HCT116 (cell line): ENCODE data around the gene UQCR11. TPM values are rescaled to one million over a fixed set of nuclear protein-coding genes. Genes with fewer than 3 reads are reported as not detected.

Source experiments
- ATAC-seq: fragments of 200-7000 bp; cut with Tn5 transposase; 2 replicates; pipeline ENCODE4 v1.9.1; 2020; ENCODE audit warnings: mild to moderate bottlenecking, moderate library complexity
- BruUV-seq: library from RNA; stranded (reverse); fragments of 400-500 nt; replicated peaks from 2 replicates; lab custom pipeline; 2021; lab: Mats Ljungman, UMichigan
- CTCF ChIA-PET: fragments of 300-600 bp; sonication (Branson Sonifier 250); formaldehyde crosslinking; loops from one replicate; lab custom pipeline; 2021; ENCODE audit warnings: antibody characterized with exemption; lab: Charles Lee
- POLR2A ChIA-PET: fragments of 300-600, 350-600 bp; sonication (Branson Sonifier 250); formaldehyde crosslinking; loops from one replicate; lab custom pipeline; 2021; ENCODE audit warnings: antibody characterized with exemption; lab: Charles Lee
- RAD21 ChIA-PET, 2 experiments: fragments of 300-600 bp; sonication (Branson Sonifier 250); formaldehyde crosslinking; loops; one replicate each; lab custom pipeline; 2023; ENCODE audit warnings: low total read pairs in 2 of 2; ENCODE audit not compliant: uncharacterized antibody in 2 of 2, unreplicated experiment in 2 of 2, low non-redundant PET in 1 of 2; lab: Charles Lee
- DNase-seq: peaks from one replicate; pipeline ENCODE4 v3.0.0-alpha.2; 2010; ENCODE audit warnings: low read depth, low spot score
- H2AFZ ChIP-seq: fragments of 200-600 bp; shearing (Covaris generic), sonication (generic); 2 replicates; pipeline ENCODE4 v1.6.1; 2017; ENCODE audit warnings: low read depth, mixed run types, mixed read lengths, antibody characterized with exemption, low read length; ENCODE audit not compliant: poor library complexity, severe bottlenecking
- H3K27ac ChIP-seq: 2 replicates; pipeline ENCODE4 v1.5.1; 2012; ENCODE audit warnings: low read depth, low read length
- H3K27me3 ChIP-seq: fragments of 200-600 bp; sonication (generic); 2 replicates; pipeline ENCODE4 v1.6.1; 2016; ENCODE audit warnings: mixed run types, low read length, mixed read lengths; ENCODE audit not compliant: insufficient read depth
- H3K36me3 ChIP-seq, 2 experiments: fragments of 200-500 bp in 1 of 2; fragments of 200-600 bp in 1 of 2; sonication (Bioruptor generic) in 1 of 2; sonication (generic) in 1 of 2; 2 replicates each; pipeline versions ENCODE4 v1.5.1 to v1.6.1; 2014 to 2016; ENCODE audit warnings: low read length in 2 of 2, inconsistent platforms in 1 of 2, mixed read lengths in 1 of 2, mixed run types in 1 of 2; ENCODE audit not compliant: insufficient read depth in 2 of 2, control insufficient read depth in 1 of 2
- H3K4me1 ChIP-seq, 2 experiments: fragments of 200-600 bp in 1 of 2; sonication (generic) in 1 of 2; 2 replicates each; pipeline versions ENCODE4 v1.5.1 to v1.6.1; 2012 to 2017; ENCODE audit warnings: low read length in 2 of 2, inconsistent platforms in 1 of 2, mild to moderate bottlenecking in 1 of 2, mixed read lengths in 1 of 2, mixed run types in 1 of 2, moderate library complexity in 1 of 2; ENCODE audit not compliant: insufficient read depth in 2 of 2, control insufficient read depth in 1 of 2
- H3K4me2 ChIP-seq: fragments of 200-600 bp; sonication (generic); 2 replicates; pipeline ENCODE4 v1.6.1; 2017; ENCODE audit warnings: mixed run types, low read length, mixed read lengths
- H3K4me3 ChIP-seq, 2 experiments: fragments of 200-600 bp in 1 of 2; sonication (generic) in 1 of 2; replicated peaks in 1 of 2; 2 replicates each; pipeline ENCODE4 v1.5.1; 2011 to 2016; ENCODE audit warnings: low read length in 2 of 2, control low read depth in 1 of 2, low read depth in 1 of 2, mild to moderate bottlenecking in 1 of 2, mixed read lengths in 1 of 2, mixed run types in 1 of 2
- H3K79me2 ChIP-seq: fragments of 200-600 bp; sonication (generic); 2 replicates; pipeline ENCODE4 v1.6.1; 2017; ENCODE audit warnings: mild to moderate bottlenecking, mixed run types, low read length, moderate library complexity, mixed read lengths; ENCODE audit not compliant: insufficient read depth
- H3K9ac ChIP-seq: fragments of 200-600 bp; sonication (generic); 2 replicates; pipeline ENCODE4 v1.6.1; 2016; ENCODE audit warnings: low read length, mixed read lengths
- H3K9me2 ChIP-seq: fragments of 200-600 bp; sonication (generic), shearing (Covaris generic); 2 replicates; pipeline ENCODE4 v1.6.1; 2017; ENCODE audit warnings: mixed run types, mild to moderate bottlenecking, moderate library complexity; ENCODE audit not compliant: insufficient read depth
- H3K9me3 ChIP-seq, 2 experiments: fragments of 200-500 bp in 1 of 2; fragments of 200-600 bp in 1 of 2; sonication (Bioruptor generic) in 1 of 2; sonication (generic) in 1 of 2; 2 replicates each; pipeline ENCODE4 v1.6.1; 2014 to 2017; ENCODE audit warnings: low read length in 2 of 2, mixed read lengths in 2 of 2, inconsistent platforms in 1 of 2, low read depth in 1 of 2, mild to moderate bottlenecking in 1 of 2, mixed run types in 1 of 2, moderate library complexity in 1 of 2; ENCODE audit not compliant: control insufficient read depth in 1 of 2, insufficient read depth in 1 of 2
- H4K20me1 ChIP-seq: fragments of 200-600 bp; sonication (generic), shearing (Covaris generic); 2 replicates; pipeline ENCODE4 v1.6.1; 2017; ENCODE audit warnings: mixed run types, mild to moderate bottlenecking, moderate library complexity; ENCODE audit not compliant: insufficient read depth
- CBX3 ChIP-seq: IDR thresholded peaks from 2 replicates; pipeline ENCODE4 v1.6.1; 2012; ENCODE audit warnings: low read depth
- CEBPB ChIP-seq: IDR thresholded peaks from 2 replicates; pipeline ENCODE4 v1.6.1; 2012; ENCODE audit warnings: low read depth
- EGR1 ChIP-seq: IDR thresholded peaks from 2 replicates; pipeline ENCODE4 v1.6.1; 2012; ENCODE audit warnings: low read depth
- EZH2 ChIP-seq: fragments of 200-600 bp; sonication (generic); IDR thresholded peaks from 2 replicates; pipeline ENCODE4 v1.6.1; 2017; ENCODE audit warnings: antibody characterized with exemption, mixed run types
- EZH2phosphoT487 ChIP-seq: fragments of 200-600 bp; IDR thresholded peaks from 2 replicates; pipeline ENCODE4 v1.6.1; 2018; ENCODE audit warnings: antibody characterized with exemption, borderline replicate concordance
- JUND ChIP-seq: IDR thresholded peaks from 2 replicates; pipeline ENCODE4 v1.6.1; 2012
- POLR2A ChIP-seq: IDR thresholded peaks from 2 replicates; pipeline ENCODE4 v1.7.0; 2011; ENCODE audit warnings: borderline replicate concordance; ENCODE audit not compliant: insufficient read depth, insufficient read length; ENCODE audit errors: extremely low read depth
- RAD21 ChIP-seq: IDR thresholded peaks from 2 replicates; pipeline ENCODE4 v1.6.1; 2012; ENCODE audit warnings: low read depth, mild to moderate bottlenecking
- SIN3A ChIP-seq: IDR thresholded peaks from 2 replicates; pipeline ENCODE4 v1.6.1; 2012; ENCODE audit warnings: low read depth
- SP1 ChIP-seq: IDR thresholded peaks from 2 replicates; pipeline ENCODE4 v1.6.1; 2012; ENCODE audit warnings: low read depth
- SRF ChIP-seq: IDR thresholded peaks from 2 replicates; pipeline ENCODE4 v1.6.1; 2012; ENCODE audit warnings: low read depth
- TCF7L2 ChIP-seq: IDR thresholded peaks from 2 replicates; pipeline ENCODE4 v1.7.0; 2011; ENCODE audit warnings: borderline replicate concordance, inconsistent platforms; ENCODE audit not compliant: insufficient read depth, insufficient read length; ENCODE audit errors: extremely low read depth
- YY1 ChIP-seq: IDR thresholded peaks from 2 replicates; pipeline ENCODE4 v1.6.1; 2011; ENCODE audit warnings: low read length, low read depth, moderate library complexity, mild to moderate bottlenecking; ENCODE audit not compliant: insufficient replicate concordance; ENCODE audit errors: extremely low read depth
- ZNF274 ChIP-seq: fragments of 200-500 bp; sonication (Bioruptor generic); IDR thresholded peaks from 2 replicates; pipeline ENCODE4 v1.6.1; 2014; ENCODE audit warnings: mild to moderate bottlenecking, low read depth, low read length, inconsistent platforms
- intact Hi-C: fragments of 100-400 bp; cut with micrococcal nuclease; formaldehyde crosslinking; loops from 2 replicates; pipeline ENCODE4 v1.10.0; 2022
- total RNA-seq: library from RNA; stranded (reverse); gene quantifications from one replicate; pipeline ENCODE4 v1.2.1, GENCODE V29; 2021; ENCODE audit not compliant: unreplicated experiment
- TF ChIP-seq, protein P1 (sequence below): IDR thresholded peaks from 2 replicates; pipeline ENCODE4 v1.6.1; 2011; ENCODE audit warnings: mild to moderate bottlenecking, low read length, moderate library complexity; ENCODE audit not compliant: insufficient replicate concordance; ENCODE audit errors: extremely low read depth
- TF ChIP-seq, protein P2 (sequence below): IDR thresholded peaks from 2 replicates; pipeline ENCODE4 v1.6.1; 2012; ENCODE audit warnings: low read depth
- TF ChIP-seq, protein P3 (sequence below): IDR thresholded peaks from 2 replicates; pipeline ENCODE4 v1.6.1; 2012

The UQCR11 gene
- total RNA-seq, 1 experiment from 2014 or later = 303 TPM

DNA sequence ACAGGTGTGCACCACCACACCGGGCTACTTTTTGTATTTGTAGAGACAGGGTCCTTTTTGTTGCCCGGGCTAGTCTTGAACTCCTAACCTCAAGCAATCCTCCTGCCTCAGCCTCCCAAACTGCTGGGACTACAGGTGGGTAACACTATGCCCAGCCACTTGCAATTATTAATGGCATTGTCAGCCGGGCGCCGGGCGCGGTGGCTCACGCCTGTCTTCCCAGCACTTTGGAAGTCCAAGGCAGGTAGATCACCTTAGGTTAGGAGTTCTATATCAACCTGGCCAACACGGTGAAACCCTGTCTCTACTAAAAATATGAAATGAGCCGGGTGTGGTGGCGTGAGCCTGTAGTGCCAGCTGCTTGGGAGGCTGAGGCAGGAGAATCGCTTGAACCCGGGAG lies 34.4 kb downstream of the UQCR11 start:
- H3K36me3 ChIP-seq = no peaks in the 10 kb centered on the region
- no peak overlapping the region for H3K4me2 ChIP-seq
- H3K27ac ChIP-seq = no peak overlapping the region
- TF ChIP-seq EZH2 (no peak), JUND (no peak), YY1 (no peak), SRF (no peak), CEBPB (no peak)
- TF ChIP-seq, protein P1, sequence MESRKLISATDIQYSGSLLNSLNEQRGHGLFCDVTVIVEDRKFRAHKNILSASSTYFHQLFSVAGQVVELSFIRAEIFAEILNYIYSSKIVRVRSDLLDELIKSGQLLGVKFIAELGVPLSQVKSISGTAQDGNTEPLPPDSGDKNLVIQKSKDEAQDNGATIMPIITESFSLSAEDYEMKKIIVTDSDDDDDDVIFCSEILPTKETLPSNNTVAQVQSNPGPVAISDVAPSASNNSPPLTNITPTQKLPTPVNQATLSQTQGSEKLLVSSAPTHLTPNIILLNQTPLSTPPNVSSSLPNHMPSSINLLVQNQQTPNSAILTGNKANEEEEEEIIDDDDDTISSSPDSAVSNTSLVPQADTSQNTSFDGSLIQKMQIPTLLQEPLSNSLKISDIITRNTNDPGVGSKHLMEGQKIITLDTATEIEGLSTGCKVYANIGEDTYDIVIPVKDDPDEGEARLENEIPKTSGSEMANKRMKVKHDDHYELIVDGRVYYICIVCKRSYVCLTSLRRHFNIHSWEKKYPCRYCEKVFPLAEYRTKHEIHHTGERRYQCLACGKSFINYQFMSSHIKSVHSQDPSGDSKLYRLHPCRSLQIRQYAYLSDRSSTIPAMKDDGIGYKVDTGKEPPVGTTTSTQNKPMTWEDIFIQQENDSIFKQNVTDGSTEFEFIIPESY = no peak
- TF ChIP-seq, all 23 proteins: peak for 0
- Histone ChIP-seq H3K9me3 (no peaks in the 10 kb centered on the region), H3K79me2 (peaks cover 15% of the 10 kb centered on the region), H3K4me1 (peaks cover 11% of the 10 kb centered on the region in 2 experiments; a peak in 3 of 4 replicates), H4K20me1 (no peaks in the 10 kb centered on the region), H2AFZ (no peak overlapping the region), H3K27me3 (no peaks in the 10 kb centered on the region), H3K4me3 (no peak overlapping the region), H3K9me2 (no peaks in the 10 kb centered on the region), H3K9ac (no peak overlapping the region)
- RAD21 ChIA-PET = no interaction called here
- DNase-seq (no peak), ATAC-seq (no peak)
- CTCF ChIA-PET = no interaction called here
- intact Hi-C loops = no loop called here
- POLR2A ChIA-PET = no interaction called here
- BruUV-seq = no TSS peak

DNA sequence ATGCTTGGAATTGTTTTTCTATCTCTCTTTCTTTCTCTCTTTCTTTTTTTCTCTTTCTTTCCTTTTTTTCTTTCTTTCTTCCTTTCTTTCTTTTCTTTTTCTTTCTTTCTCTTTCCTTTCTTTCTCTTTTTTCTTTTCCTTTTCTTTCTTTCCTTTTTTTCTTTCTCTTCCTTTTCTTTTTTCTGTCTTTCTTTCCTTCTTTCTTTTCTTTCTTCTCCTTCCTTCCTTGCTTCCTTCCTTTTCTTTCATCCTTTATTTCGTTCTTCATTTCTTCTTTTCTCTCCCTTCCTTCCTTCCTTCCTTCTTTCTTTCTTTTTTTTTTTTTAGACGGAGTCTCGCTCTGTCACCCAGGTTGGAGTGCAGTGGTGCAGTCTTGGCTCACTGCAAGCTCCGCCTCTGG lies 35.3 kb downstream of the UQCR11 start:
- CTCF ChIA-PET = no interaction called here
- no peak for ATAC-seq
- POLR2A ChIA-PET = no interaction called here
- Histone ChIP-seq H3K4me3 (no peak overlapping the region), H3K9ac (no peak overlapping the region), H3K27me3 (no peaks in the 10 kb centered on the region), H3K9me3 (no peaks in the 10 kb centered on the region), H3K4me1 (peaks cover 13 to 14% of the 10 kb centered on the region in 2 experiments; a peak in 3 of 4 replicates), H3K4me2 (no peak overlapping the region), H3K36me3 (0 out of 4 replicates have a peak, but pooled peaks cover 0 to 3% of the 10 kb centered on the region in 2 experiments), H4K20me1 (no peaks in the 10 kb centered on the region), H3K27ac (no peak overlapping the region), H2AFZ (no peak overlapping the region), H3K79me2 (peaks cover 23% of the 10 kb centered on the region), H3K9me2 (no peaks in the 10 kb centered on the region)
- BruUV-seq = no TSS peak
- RAD21 ChIA-PET = no interaction called here
- DNase-seq = no peak
- intact Hi-C loops = no loop called here
- no peak for TF ChIP-seq JUND
- TF ChIP-seq SP1 = no peak
- TF ChIP-seq RAD21 = no peak
- TF ChIP-seq, protein P2, sequence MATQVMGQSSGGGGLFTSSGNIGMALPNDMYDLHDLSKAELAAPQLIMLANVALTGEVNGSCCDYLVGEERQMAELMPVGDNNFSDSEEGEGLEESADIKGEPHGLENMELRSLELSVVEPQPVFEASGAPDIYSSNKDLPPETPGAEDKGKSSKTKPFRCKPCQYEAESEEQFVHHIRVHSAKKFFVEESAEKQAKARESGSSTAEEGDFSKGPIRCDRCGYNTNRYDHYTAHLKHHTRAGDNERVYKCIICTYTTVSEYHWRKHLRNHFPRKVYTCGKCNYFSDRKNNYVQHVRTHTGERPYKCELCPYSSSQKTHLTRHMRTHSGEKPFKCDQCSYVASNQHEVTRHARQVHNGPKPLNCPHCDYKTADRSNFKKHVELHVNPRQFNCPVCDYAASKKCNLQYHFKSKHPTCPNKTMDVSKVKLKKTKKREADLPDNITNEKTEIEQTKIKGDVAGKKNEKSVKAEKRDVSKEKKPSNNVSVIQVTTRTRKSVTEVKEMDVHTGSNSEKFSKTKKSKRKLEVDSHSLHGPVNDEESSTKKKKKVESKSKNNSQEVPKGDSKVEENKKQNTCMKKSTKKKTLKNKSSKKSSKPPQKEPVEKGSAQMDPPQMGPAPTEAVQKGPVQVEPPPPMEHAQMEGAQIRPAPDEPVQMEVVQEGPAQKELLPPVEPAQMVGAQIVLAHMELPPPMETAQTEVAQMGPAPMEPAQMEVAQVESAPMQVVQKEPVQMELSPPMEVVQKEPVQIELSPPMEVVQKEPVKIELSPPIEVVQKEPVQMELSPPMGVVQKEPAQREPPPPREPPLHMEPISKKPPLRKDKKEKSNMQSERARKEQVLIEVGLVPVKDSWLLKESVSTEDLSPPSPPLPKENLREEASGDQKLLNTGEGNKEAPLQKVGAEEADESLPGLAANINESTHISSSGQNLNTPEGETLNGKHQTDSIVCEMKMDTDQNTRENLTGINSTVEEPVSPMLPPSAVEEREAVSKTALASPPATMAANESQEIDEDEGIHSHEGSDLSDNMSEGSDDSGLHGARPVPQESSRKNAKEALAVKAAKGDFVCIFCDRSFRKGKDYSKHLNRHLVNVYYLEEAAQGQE = no peak
- TF ChIP-seq EGR1 = no peak
- no peak for TF ChIP-seq POLR2A
- TF ChIP-seq SRF = no peak
- no peak for TF ChIP-seq EZH2phosphoT487
- TF ChIP-seq TCF7L2 = no peak
- no peak for TF ChIP-seq SIN3A
- TF ChIP-seq CEBPB = no peak
- TF ChIP-seq, protein P3, sequence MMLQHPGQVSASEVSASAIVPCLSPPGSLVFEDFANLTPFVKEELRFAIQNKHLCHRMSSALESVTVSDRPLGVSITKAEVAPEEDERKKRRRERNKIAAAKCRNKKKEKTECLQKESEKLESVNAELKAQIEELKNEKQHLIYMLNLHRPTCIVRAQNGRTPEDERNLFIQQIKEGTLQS = no peak
- no peak for TF ChIP-seq ZNF274
- no peak for TF ChIP-seq CBX3
